GM19372 (cell line): Measurements from ENCODE around the gene ZNF674.
A peak's percentile ranks its signal among the peaks of the same experiment; 100 is the strongest.
"Not testable (repeated sequence)": the region's sequence is repeated elsewhere in the genome, so short reads cannot be mapped to it uniquely, and the experiment has no call there.

ENCODE experiments used
- ATAC-seq: cut with Tn5 transposase; IDR thresholded peaks from one replicate; pipeline ENCODE4 v1.9.1; 2021; ENCODE audit warnings: mild to moderate bottlenecking, low read depth, moderate library complexity; ENCODE audit not compliant: unreplicated experiment

ZNF674 gene

GRCh38 chrX:46571423-46572339, 26.5 kb upstream of the ZNF674 start:
- ATAC-seq, result no peak

- no peak for ATAC-seq
Observed at GRCh38 chrX:46569621-46570020, 24.4 kb upstream of the ZNF674 start.

GRCh38 chrX:46567388-46567787, 22.2 kb upstream of the ZNF674 start:
- ATAC-seq, result no peak

- peak; percentile 97 for ATAC-seq
Observed at GRCh38 chrX:46561824-46562657, 16.8 kb upstream of the ZNF674 start.

GRCh38 chrX:46559062-46559461, 13.8 kb upstream of the ZNF674 start:
- no peak for ATAC-seq

DNA sequence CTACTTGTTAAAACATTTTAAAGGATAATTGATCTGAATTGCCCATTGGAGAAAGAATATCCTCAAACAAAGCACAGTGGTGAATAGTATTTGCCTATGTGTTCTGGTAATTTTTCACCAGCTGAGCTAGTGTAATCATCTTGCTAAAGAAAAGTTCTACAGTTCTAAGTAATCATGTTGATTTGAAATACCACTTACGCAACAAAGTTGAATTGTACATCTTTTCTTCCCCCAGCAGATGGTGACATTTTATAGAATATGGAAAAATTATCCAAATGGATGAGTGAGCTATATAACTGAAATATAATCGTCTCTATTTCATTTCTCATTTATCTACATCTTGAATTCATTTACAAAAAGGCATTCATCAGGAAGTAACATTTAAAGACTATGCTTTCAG, 9.7 kb upstream of the ZNF674 start:
- no peak for ATAC-seq

- no peak for ATAC-seq
Observed at GRCh38 chrX:46553935-46554334, 8.7 kb upstream of the ZNF674 start.

GRCh38 chrX:46551494-46552128, 6.4 kb upstream of the ZNF674 start:
- no peak for ATAC-seq

DNA sequence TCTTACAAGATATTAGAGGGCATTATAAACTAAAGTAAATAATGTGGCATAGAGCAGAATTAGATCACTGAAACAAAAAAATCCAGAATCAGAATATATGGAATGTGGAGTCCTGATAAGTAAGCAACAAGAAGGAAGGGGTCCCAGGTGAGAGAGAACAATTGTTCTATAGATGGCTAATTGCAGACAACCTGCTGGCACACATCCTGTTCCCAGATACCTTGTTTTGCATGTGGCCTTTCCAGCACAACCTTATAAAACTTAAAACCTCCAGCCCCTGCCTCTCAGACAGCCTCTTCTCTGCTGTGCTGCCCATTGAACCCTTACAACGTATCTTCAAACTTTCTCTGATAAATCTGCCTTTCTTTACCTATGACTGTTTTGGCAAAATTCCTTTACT, 4.7 kb upstream of the ZNF674 start:
- no peak for ATAC-seq

DNA sequence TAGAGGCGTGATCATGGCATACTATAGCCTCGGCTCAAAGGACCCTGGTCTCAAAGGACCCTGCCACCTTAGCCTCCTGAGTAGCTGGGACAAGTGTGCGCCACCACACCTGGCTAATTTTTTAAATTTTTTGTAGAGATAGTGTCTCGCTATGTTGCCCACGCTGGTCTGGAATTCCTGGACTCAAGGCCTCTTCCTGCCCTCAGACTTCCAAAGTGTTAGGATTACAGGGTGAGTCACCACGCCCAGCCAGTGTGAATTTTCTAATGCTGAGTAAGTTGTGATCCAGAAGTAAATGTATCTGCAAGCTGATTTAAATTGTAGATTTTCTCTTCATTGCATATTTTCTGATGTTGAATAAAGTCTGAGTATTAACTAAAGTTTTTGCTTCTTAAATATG, 2.6 kb upstream of the ZNF674 start:
- no peak for ATAC-seq

DNA sequence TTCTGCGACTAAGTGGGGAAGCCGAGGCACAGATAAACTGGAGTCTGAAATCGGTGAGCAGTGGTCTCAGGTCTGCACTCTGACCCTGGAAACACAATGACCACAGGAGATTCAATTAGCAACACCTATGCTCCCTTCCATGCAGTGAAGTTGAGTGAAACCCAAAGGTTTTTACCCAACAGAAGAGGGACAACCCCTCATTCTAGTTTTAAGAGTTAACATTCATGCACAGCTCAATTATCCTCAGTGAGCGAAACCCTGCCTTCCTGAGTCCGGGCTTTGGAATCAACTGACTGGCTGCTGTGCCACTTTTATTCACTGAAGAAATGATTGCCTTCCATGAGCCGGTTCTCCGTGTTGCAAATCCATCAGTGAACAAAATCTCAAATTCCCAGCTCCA, 694 bp downstream of the ZNF674 start:
- ATAC-seq, result not testable (repeated sequence)

GRCh38 chrX:46543441-46543840, 1.8 kb downstream of the ZNF674 start:
- no peak for ATAC-seq

- no peak for ATAC-seq
Observed at GRCh38 chrX:46531442-46531841, 13.8 kb downstream of the ZNF674 start.

DNA sequence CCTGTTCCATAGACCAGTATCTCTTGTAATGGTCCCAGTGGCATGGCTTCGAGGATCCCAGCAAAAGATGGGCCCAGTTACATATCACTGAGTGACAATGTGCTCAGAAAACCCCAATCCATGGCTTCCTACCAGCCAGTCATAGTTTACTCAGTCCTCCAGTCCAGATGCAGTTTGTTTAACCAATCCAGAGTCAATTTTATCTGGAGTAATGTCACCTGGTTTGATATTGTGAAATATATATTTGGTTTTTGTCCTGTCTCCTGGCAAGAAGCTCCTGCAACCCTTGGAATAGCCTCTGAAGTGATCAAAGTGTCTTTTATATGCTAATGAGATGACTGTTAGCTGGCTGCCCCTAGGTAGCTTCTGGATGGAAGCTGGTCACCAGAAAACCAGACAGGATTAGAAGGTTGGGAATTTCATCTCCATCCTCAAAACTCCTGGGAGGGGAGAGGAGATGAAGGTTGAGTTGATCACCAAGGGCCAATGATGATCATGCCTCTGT, 14.8 kb downstream of the ZNF674 start:
- ATAC-seq, result not testable (repeated sequence)

DNA sequence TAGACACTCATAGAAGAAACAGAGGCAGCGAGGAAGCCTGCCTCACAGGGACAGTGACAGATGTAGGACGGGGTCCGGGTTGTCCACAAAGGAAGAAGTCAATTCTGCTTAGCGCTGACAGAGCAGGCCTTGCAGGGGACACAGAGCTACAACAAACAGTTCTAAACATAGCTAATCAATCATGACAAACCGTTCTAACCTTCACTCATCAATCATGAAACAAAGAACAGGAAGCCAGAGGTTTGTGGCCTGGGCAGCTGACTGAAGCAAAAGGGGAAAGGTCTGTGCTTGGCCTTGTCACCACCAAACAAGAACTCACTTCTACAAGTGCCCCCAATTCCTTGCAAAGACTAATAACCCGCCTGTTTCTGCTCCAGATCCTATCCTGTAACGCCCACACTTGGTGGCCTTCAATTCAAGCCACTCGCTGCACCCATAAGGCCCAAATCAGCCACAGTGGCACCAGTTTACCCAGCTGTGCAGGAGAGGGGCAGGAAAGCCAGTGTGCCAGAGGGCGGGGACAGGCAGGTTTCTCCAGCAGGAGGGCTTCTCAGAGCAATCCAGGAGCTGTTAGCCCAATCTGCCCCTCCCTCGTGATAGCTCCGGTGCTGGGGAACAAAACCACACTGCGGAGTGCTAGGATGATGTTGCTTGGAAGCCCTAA, 15.3 kb downstream of the ZNF674 start:
- not testable (repeated sequence) for ATAC-seq

DNA sequence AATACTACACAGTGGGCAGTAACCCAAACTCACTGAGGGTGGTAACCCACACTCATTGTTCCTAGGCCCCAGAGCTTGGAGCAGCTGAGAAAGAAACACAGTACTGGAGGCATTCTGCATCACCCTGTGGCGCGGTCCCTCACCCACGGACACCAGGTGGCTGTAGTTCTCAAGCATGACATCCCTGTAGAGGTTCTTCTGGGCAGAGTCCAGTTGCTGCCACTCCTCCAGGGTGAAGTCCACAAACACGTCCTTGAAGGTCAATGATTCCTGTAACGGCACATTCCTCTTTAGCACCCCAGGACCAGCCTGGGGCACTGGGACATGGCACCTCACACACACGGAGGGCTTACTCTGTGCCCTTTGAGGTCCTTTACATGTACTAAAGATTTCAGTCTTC, 16.6 kb downstream of the ZNF674 start:
- not testable (repeated sequence) for ATAC-seq

- ATAC-seq, result no peak
Observed at GRCh38 chrX:46506076-46506475, 39.1 kb downstream of the ZNF674 start.

DNA sequence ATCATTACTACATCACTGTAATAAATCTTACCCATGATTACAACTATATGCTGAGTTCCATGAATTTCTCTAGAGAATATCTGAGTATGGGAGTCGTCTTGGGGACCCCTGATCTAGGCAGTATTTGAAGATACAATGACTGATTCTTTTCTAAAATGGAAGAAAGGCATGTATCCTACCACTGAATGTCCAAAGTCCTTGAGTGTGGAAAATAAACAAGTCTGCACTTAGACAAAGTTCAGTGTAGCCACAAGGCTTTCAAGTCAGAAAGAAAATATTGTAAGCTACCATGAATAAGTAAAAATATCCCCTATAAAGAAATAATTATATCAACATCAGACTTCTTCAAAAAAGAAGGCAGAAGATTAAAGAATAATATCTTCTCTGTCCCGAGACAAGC, 42.4 kb downstream of the ZNF674 start:
- no peak for ATAC-seq

DNA sequence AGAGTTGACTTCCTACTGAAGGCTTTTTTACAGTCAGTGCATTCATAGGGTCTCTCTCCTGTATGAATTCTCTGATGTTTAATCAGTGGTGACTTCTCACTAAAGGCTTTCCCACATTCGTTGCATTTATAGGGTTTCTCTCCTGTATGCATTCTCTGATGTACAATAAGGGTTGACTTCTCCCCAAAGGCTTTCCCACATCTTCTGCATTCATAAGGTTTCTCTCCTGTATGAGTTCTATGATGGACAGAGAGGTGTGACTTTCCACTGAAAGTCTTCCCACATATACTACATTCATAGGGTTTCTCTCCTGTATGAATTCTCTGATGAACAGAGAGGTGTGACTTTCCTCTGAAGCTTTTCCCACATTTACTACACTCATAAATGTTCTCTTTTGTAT, 45.2 kb downstream of the ZNF674 start:
- ATAC-seq, result no peak

GRCh38 chrX:46488712-46489111, 56.5 kb downstream of the ZNF674 start:
- no peak for ATAC-seq
